Tibial artery (tissue), 4 donors: ENCODE data around the gene INS.

Experiments
- DNase-seq, 2 donors: peaks; one replicate each; pipeline ENCODE4 v3.0.0-alpha.2; 2019
- H3K27ac ChIP-seq, 2 donors: fragments of 200-600 bp; sonication (generic) in 1 of 2; 1 replicate in 1 of 2; 2 replicates in 1 of 2; pipeline ENCODE4 v1.5.1; 2018 to 2019; ENCODE audit warnings: mild to moderate bottlenecking in 1 of 2
- H3K27me3 ChIP-seq, 2 donors: fragments of 200-600 bp; sonication (generic) in 1 of 2; one replicate each; pipeline versions ENCODE4 v1.5.1 to v1.6.0; 2016 to 2019
- H3K36me3 ChIP-seq, 3 donors: fragments of 200-600 bp; sonication (generic) in 2 of 3; one replicate each; pipeline ENCODE4 v1.5.1; 2016 to 2019; ENCODE audit warnings: mild to moderate bottlenecking in 2 of 3
- H3K4me1 ChIP-seq, 4 donors: fragments of 200-600 bp; sonication (generic) in 2 of 4; 1 replicate in 3 of 4; 2 replicates in 1 of 4; pipeline ENCODE4 v1.5.1; 2016 to 2019
- H3K4me3 ChIP-seq, 2 donors: fragments of 200-600 bp; sonication (generic) in 1 of 2; 1 replicate in 1 of 2; 2 replicates in 1 of 2; pipeline ENCODE4 v1.5.1; 2018 to 2019; ENCODE audit warnings: mild to moderate bottlenecking in 2 of 2
- H3K9me3 ChIP-seq, 3 donors: fragments of 200-600 bp; sonication (generic) in 1 of 3; one replicate each; pipeline ENCODE4 v1.5.1; 2016 to 2019
- intact Hi-C: fragments of 100-400 bp; cut with DNase I; formaldehyde crosslinking; loops from one replicate; pipeline ENCODE4 v1.15.0; 2023; ENCODE audit warnings: low total_unique reads
- TF ChIP-seq, protein P1 (sequence below), 2 experiments: fragments of 200-600 bp in 1 of 2; fragments of 450-650 bp in 1 of 2; IDR thresholded peaks; one replicate each; pipeline ENCODE4 v1.5.1; 2017 to 2019; ENCODE audit warnings: antibody characterized with exemption in 2 of 2, mild to moderate bottlenecking in 1 of 2, moderate library complexity in 1 of 2

Gene INS

GRCh38 chr11:2192435-2192834 is 31.4 kb upstream of the INS start:
- Histone ChIP-seq H3K27me3 (peaks cover 0 to 78% of the 10 kb centered on the region in 2 donors), H3K9me3 (no peaks in the 10 kb centered on the region), H3K4me1 (no peaks in the 10 kb centered on the region), H3K36me3 (no peaks in the 10 kb centered on the region), H3K4me3 (no peak overlapping the region), H3K27ac (no peak overlapping the region)
- TF ChIP-seq, protein P1, sequence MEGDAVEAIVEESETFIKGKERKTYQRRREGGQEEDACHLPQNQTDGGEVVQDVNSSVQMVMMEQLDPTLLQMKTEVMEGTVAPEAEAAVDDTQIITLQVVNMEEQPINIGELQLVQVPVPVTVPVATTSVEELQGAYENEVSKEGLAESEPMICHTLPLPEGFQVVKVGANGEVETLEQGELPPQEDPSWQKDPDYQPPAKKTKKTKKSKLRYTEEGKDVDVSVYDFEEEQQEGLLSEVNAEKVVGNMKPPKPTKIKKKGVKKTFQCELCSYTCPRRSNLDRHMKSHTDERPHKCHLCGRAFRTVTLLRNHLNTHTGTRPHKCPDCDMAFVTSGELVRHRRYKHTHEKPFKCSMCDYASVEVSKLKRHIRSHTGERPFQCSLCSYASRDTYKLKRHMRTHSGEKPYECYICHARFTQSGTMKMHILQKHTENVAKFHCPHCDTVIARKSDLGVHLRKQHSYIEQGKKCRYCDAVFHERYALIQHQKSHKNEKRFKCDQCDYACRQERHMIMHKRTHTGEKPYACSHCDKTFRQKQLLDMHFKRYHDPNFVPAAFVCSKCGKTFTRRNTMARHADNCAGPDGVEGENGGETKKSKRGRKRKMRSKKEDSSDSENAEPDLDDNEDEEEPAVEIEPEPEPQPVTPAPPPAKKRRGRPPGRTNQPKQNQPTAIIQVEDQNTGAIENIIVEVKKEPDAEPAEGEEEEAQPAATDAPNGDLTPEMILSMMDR (IDR thresholded peaks at IDR 0.05) = no peak
- intact Hi-C loops = no loop called here
- DNase-seq = no peak

- no peaks in the 10 kb centered on the region for H3K4me1 ChIP-seq
- peaks cover 0 to 84% of the 10 kb centered on the region in 2 donors for H3K27me3 ChIP-seq
- H3K36me3 ChIP-seq = no peaks in the 10 kb centered on the region
- DNase-seq = no peak
- TF ChIP-seq, protein P1 (IDR thresholded peaks at IDR 0.05) = no peak
- no peak overlapping the region for H3K4me3 ChIP-seq
- intact Hi-C loops = no loop called here
- H3K9me3 ChIP-seq = no peaks in the 10 kb centered on the region
- H3K27ac ChIP-seq = no peak overlapping the region
These were observed 30.9 kb upstream of the INS start for GRCh38 chr11:2191883-2192282.

DNA sequence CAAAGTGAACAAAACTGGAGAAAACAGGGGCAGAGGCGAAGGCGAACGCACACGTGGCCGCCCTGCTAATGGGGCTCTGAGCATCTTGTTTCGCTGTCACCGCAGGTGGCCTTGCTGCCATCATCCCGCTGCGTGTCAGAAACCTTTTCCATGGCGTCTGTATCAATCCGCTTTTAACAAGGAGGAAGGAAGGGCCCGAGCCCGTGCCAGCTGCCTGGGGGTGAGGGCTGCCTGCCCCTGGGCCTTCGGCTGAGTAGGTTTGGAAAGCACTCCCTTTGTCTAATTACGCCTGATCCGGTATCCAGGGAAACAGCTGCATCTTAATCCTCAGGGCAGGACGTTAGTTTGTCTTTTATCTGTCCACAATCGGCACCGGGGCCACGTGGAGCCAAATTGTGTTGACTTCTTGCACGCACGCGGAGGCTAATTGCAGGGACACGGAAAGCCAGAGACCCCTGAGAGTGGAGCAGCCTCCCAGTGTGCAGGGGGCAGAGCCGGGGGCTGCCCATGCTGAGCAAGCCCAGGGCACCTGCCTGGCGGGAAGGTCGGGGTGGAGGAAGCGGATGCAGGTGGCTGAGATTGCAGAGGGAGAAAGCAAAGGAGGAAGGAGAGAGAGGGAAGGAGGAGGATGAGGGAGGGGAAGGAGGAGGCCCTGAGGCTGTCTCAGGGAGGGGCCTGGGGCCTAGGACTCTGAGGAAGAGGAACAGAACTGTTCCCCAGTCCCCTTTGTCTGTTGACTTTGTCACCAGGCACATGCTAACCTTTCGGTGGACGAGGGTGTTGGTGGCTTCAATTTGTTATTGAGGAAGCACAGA is 29.9 kb upstream of the INS start:
- Histone ChIP-seq H3K4me1 (no peaks in the 10 kb centered on the region), H3K9me3 (no peaks in the 10 kb centered on the region), H3K27me3 (peaks cover 0 to 92% of the 10 kb centered on the region in 2 donors), H3K4me3 (no peak overlapping the region), H3K36me3 (no peaks in the 10 kb centered on the region), H3K27ac (no peak overlapping the region)
- no peak for DNase-seq
- TF ChIP-seq, protein P1 (IDR thresholded peaks at IDR 0.05) = no peak
- intact Hi-C loops = no loop called here

GRCh38 chr11:2189938-2190656 is 29.1 kb upstream of the INS start:
- no peaks in the 10 kb centered on the region for H3K4me1 ChIP-seq
- no peak for DNase-seq
- no peak overlapping the region for H3K4me3 ChIP-seq
- TF ChIP-seq, protein P1 (IDR thresholded peaks at IDR 0.05) = no peak
- H3K27me3 ChIP-seq = peaks cover 0 to 92% of the 10 kb centered on the region in 2 donors
- H3K27ac ChIP-seq = no peak overlapping the region
- H3K36me3 ChIP-seq = no peaks in the 10 kb centered on the region
- H3K9me3 ChIP-seq = no peaks in the 10 kb centered on the region
- intact Hi-C loops = no loop called here

DNA sequence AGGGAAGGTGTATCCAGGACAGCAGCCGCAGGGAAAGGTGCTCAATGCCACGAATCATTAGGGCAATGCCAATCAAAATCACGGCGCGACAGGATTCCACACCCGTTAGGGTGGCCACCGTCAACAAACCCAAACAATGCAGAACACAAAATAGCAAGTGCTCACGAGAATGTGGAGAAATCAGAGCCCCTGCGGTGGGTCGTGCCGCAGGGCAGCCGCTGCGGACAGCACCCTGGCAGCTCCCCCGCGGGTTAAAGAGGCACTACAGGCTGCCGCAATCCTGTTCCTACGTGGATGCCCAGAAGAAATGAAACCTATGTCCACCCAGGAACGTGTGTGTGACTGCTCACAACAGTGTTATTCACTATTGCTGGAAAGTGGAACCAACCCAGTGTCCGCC is 27.7 kb upstream of the INS start:
- Histone ChIP-seq H3K27ac (no peak overlapping the region), H3K36me3 (no peaks in the 10 kb centered on the region), H3K4me1 (no peaks in the 10 kb centered on the region), H3K4me3 (no peak overlapping the region), H3K9me3 (no peaks in the 10 kb centered on the region), H3K27me3 (peaks cover 0 to 92% of the 10 kb centered on the region in 2 donors)
- intact Hi-C loops = no loop called here
- TF ChIP-seq, protein P1 (IDR thresholded peaks at IDR 0.05) = no peak
- DNase-seq = no peak
